Measurements from ENCODE around the gene PRKAA1. TPM values are rescaled to one million over a fixed set of nuclear protein-coding genes. Genes with fewer than 3 reads are reported as not detected.
"Not testable (repeated sequence)": the region's sequence is repeated elsewhere in the genome, so short reads cannot be mapped to it uniquely, and the experiment has no call there.

PRKAA1 gene
- total RNA-seq, 2 experiments from 2014 or later, result 86.4 to 86.7 TPM

- H3K27me3 Mint-ChIP-seq; ATAC-seq (ENCODE audit: low read depth); DNase-seq; H3K4me1 Mint-ChIP-seq; H3K4me3 Mint-ChIP-seq; POLR2A ChIA-PET; H3K27ac Mint-ChIP-seq: not testable (repeated sequence)
- H3K36me3 Mint-ChIP-seq, result peaks cover 35% of the 10 kb centered on the region
- H3K9me3 Mint-ChIP-seq, result peaks cover 12% of the 10 kb centered on the region
These were observed 75.7 kb downstream of the PRKAA1 start for GRCh38 chr5:40722497-40722911.

GRCh38 chr5:40720069-40720468 is 78.1 kb downstream of the PRKAA1 start:
- H3K27me3 Mint-ChIP-seq, result no peaks in the 10 kb centered on the region
- DNase-seq (no peak), ATAC-seq (ENCODE audit: low read depth) (no peak)
- no peak overlapping the region for H3K27ac Mint-ChIP-seq
- peaks cover 29% of the 10 kb centered on the region for H3K36me3 Mint-ChIP-seq
- H3K9me3 Mint-ChIP-seq, result peaks cover 10% of the 10 kb centered on the region
- POLR2A ChIA-PET, result no interaction called here
- H3K4me3 Mint-ChIP-seq, result no peak overlapping the region
- peaks cover 2% of the 10 kb centered on the region for H3K4me1 Mint-ChIP-seq

- peaks cover 2% of the 10 kb centered on the region for H3K4me1 Mint-ChIP-seq
- H3K27ac Mint-ChIP-seq, result no peak overlapping the region
These were observed 80.9 kb downstream of the PRKAA1 start for GRCh38 chr5:40717281-40717680.

GRCh38 chr5:40716590-40716989 is 81.6 kb downstream of the PRKAA1 start:
- Mint-ChIP-seq H3K4me3 (no peak overlapping the region), H3K4me1 (peaks cover 2% of the 10 kb centered on the region), H3K9me3 (peaks cover 7% of the 10 kb centered on the region), H3K27me3 (no peaks in the 10 kb centered on the region), H3K36me3 (peaks cover 21% of the 10 kb centered on the region), H3K27ac (no peak overlapping the region)
- no peak for DNase-seq
- ATAC-seq (ENCODE audit: low read depth), result no peak
- POLR2A ChIA-PET, result no interaction called here

More at GRCh38 chr5:40717281-40717680, 80.9 kb downstream of the PRKAA1 start:
- Mint-ChIP-seq H3K4me3 (no peak overlapping the region), H3K27me3 (no peaks in the 10 kb centered on the region), H3K9me3 (peaks cover 7% of the 10 kb centered on the region), H3K36me3 (peaks cover 24% of the 10 kb centered on the region)
- POLR2A ChIA-PET, result interaction anchor here (0.7 kb wide), 1 partner anchor 108 kb away, joined by 3 read pairs; no protein-coding TSS in a partner anchor
- ATAC-seq (ENCODE audit: low read depth) (no peak), DNase-seq (no peak)

- ATAC-seq (ENCODE audit: low read depth) (no peak), DNase-seq (no peak)
- Mint-ChIP-seq H3K4me1 (peaks cover 2% of the 10 kb centered on the region), H3K36me3 (peaks cover 16% of the 10 kb centered on the region), H3K9me3 (peaks cover under 1% of the 10 kb centered on the region), H3K27me3 (no peaks in the 10 kb centered on the region), H3K4me3 (no peak overlapping the region), H3K27ac (no peak overlapping the region)
- POLR2A ChIA-PET, result no interaction called here
These were observed 82.2 kb downstream of the PRKAA1 start for GRCh38 chr5:40716000-40716399.

- POLR2A ChIA-PET, result no interaction called here
- DNase-seq (no peak), ATAC-seq (ENCODE audit: low read depth) (no peak)
- H3K4me1 Mint-ChIP-seq, result peaks cover 2% of the 10 kb centered on the region
- H3K9me3 Mint-ChIP-seq, result peaks cover 6% of the 10 kb centered on the region
- no peak overlapping the region for H3K27ac Mint-ChIP-seq
- H3K4me3 Mint-ChIP-seq, result no peak overlapping the region
- H3K36me3 Mint-ChIP-seq, result peaks cover 19% of the 10 kb centered on the region
- no peaks in the 10 kb centered on the region for H3K27me3 Mint-ChIP-seq
These were observed 84.2 kb downstream of the PRKAA1 start for GRCh38 chr5:40714001-40714400.

GRCh38 chr5:40710575-40710974 is 87.6 kb downstream of the PRKAA1 start:
- H3K27me3 Mint-ChIP-seq; H3K9me3 Mint-ChIP-seq; H3K4me1 Mint-ChIP-seq; H3K4me3 Mint-ChIP-seq; DNase-seq; H3K27ac Mint-ChIP-seq; ATAC-seq (ENCODE audit: low read depth); POLR2A ChIA-PET: not testable (repeated sequence)
- peaks cover 31% of the 10 kb centered on the region for H3K36me3 Mint-ChIP-seq

Other genes with a start within 250 kb of the PRKAA1 start
- gene PTGER4, start 118.5 kb downstream of the PRKAA1 start, total RNA-seq, result 10 to 100 TPM; 51.4 to 53.8 TPM
- gene TTC33, start 42.4 kb downstream of the PRKAA1 start, total RNA-seq, result 10 to 100 TPM; 12.2 to 14.8 TPM
- 1,000 to 10,000 TPM; 1,700 to 1,758 TPM for gene RPL37, start 36.8 kb upstream of the PRKAA1 start, total RNA-seq
- gene CARD6, start 43.0 kb upstream of the PRKAA1 start, total RNA-seq, result 1 to 10 TPM; 3.5 to 4.4 TPM
- gene C7, start 111.1 kb upstream of the PRKAA1 start, total RNA-seq, result not detected

All from activated naive CD8-positive, alpha-beta T cell treated with anti-CD3 and anti-CD28 coated beads, Interleukin-2, amount 10 ng/mL, durations not matched to agents 7 days and 5 days (primary cell).